Osteocyte (in vitro differentiated cells): ENCODE data around the gene RNF34. TPM values are rescaled to one million over a fixed set of nuclear protein-coding genes. Genes with fewer than 3 reads are reported as not detected.
"Not testable (repeated sequence)": the region's sequence is repeated elsewhere in the genome, so short reads cannot be mapped to it uniquely, and the experiment has no call there.

Source experiments
- DNase-seq: peaks from one replicate; pipeline ENCODE4 v3.0.0; 2021; ENCODE audit warnings: mixed read lengths; ENCODE audit not compliant: unreplicated experiment; ENCODE audit errors: extremely low spot score
- H3K27ac Mint-ChIP-seq: one replicate; pipeline ENCODE4 v1.8.0; 2021; ENCODE audit warnings: mild to moderate bottlenecking, mixed read lengths; ENCODE audit not compliant: unreplicated experiment
- H3K27me3 Mint-ChIP-seq: one replicate; pipeline ENCODE4 v1.8.0; 2021; ENCODE audit warnings: mixed read lengths; ENCODE audit not compliant: unreplicated experiment
- H3K36me3 Mint-ChIP-seq: one replicate; pipeline ENCODE4 v1.8.0; 2021; ENCODE audit warnings: mixed read lengths; ENCODE audit not compliant: unreplicated experiment
- H3K4me1 Mint-ChIP-seq: one replicate; pipeline ENCODE4 v1.8.0; 2021; ENCODE audit warnings: mixed read lengths; ENCODE audit not compliant: unreplicated experiment
- H3K4me3 Mint-ChIP-seq: one replicate; pipeline ENCODE4 v1.8.0; 2021; ENCODE audit warnings: mild to moderate bottlenecking, moderate library complexity, mixed read lengths; ENCODE audit not compliant: unreplicated experiment
- H3K9me3 Mint-ChIP-seq: one replicate; pipeline ENCODE4 v1.8.0; 2021; ENCODE audit warnings: mixed read lengths; ENCODE audit not compliant: unreplicated experiment
- total RNA-seq: library from RNA; stranded (reverse); gene quantifications from 2 replicates; pipeline ENCODE4 v1.2.1, GENCODE V29; 2021
- TF ChIP-seq, protein P1 (sequence below): fragments of 200-600 bp; sonication (generic); IDR thresholded peaks from 2 replicates; pipeline ENCODE4 v1.5.0; 2021; ENCODE audit warnings: antibody characterized with exemption, mild to moderate bottlenecking, moderate library complexity

Gene RNF34
- total RNA-seq, 1 donor from 2014 or later: 39.5 TPM

DNA sequence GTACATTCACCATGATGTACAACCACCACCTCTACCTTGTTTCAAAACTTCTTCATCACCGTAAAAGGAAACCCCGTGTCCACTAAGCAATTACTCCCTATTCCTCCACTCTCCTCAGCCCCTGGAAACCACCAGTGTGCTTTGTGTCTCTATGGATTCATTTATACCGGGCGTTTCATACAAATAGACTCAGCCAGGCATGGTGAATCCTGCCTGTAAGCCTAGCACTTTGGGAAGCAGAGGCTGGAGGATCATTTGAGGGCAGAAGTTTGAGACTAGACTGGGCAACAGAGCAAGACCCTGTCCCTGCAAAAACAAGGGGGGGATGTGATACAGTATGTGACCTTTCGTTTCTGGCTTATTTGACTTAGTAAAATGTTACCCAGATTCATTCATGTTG is 21.2 kb upstream of the RNF34 start:
- peaks cover 10% of the 10 kb centered on the region for H3K27me3 Mint-ChIP-seq
- H3K36me3 Mint-ChIP-seq: no peaks in the 10 kb centered on the region
- no peak overlapping the region for H3K4me3 Mint-ChIP-seq
- H3K4me1 Mint-ChIP-seq: no peaks in the 10 kb centered on the region
- no peak overlapping the region for H3K27ac Mint-ChIP-seq
- DNase-seq: no peak
- no peaks in the 10 kb centered on the region for H3K9me3 Mint-ChIP-seq
- TF ChIP-seq, protein P1, sequence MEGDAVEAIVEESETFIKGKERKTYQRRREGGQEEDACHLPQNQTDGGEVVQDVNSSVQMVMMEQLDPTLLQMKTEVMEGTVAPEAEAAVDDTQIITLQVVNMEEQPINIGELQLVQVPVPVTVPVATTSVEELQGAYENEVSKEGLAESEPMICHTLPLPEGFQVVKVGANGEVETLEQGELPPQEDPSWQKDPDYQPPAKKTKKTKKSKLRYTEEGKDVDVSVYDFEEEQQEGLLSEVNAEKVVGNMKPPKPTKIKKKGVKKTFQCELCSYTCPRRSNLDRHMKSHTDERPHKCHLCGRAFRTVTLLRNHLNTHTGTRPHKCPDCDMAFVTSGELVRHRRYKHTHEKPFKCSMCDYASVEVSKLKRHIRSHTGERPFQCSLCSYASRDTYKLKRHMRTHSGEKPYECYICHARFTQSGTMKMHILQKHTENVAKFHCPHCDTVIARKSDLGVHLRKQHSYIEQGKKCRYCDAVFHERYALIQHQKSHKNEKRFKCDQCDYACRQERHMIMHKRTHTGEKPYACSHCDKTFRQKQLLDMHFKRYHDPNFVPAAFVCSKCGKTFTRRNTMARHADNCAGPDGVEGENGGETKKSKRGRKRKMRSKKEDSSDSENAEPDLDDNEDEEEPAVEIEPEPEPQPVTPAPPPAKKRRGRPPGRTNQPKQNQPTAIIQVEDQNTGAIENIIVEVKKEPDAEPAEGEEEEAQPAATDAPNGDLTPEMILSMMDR: no peak

DNA sequence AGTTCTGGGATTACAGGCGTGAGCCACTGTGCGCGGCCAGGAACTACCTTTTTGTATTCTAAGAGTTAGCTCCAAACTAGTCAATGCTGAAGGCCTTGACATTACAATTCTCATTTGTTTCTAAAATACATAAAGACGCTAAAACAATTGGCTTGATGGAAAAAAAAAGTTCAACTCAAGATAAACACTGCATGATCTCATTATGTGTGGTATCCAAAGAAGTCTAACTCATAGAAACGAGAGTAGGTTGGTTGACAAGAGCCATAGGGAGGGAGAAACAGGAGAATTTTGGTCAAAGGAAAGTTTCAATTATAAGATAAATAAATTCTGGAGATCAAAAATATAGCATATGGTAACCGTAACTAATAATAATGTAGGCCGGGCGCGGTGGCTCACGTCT is 20.0 kb upstream of the RNF34 start:
- Mint-ChIP-seq H3K9me3 (no peaks in the 10 kb centered on the region), H3K4me1 (no peaks in the 10 kb centered on the region), H3K27me3 (peaks cover 10% of the 10 kb centered on the region), H3K36me3 (no peaks in the 10 kb centered on the region), H3K27ac (no peak overlapping the region), H3K4me3 (no peak overlapping the region)
- DNase-seq: no peak
- TF ChIP-seq, protein P1: no peak

DNA sequence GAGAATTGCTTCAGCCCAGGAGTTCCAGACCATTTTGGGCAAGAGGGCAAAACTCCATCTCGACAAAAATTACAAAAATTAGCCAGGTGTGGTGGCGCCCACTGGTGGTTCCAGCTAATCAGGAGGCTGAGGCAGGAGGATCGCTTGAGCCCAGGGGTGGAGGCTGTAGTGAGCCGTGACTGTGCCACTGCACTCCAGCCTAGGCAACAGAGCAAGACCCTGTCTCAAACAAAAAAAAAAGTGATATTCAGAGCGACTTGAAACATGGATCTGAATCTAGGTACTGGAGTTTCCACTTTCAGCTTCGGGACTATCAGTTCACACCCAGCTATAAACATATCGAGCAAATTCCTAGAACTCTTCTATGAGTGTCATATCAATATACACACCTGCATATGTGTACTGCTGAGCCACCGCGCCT is 16.3 kb upstream of the RNF34 start:
- DNase-seq: no peak
- TF ChIP-seq, protein P1: peak; percentile 26
- H3K4me3 Mint-ChIP-seq: no peak overlapping the region

DNA sequence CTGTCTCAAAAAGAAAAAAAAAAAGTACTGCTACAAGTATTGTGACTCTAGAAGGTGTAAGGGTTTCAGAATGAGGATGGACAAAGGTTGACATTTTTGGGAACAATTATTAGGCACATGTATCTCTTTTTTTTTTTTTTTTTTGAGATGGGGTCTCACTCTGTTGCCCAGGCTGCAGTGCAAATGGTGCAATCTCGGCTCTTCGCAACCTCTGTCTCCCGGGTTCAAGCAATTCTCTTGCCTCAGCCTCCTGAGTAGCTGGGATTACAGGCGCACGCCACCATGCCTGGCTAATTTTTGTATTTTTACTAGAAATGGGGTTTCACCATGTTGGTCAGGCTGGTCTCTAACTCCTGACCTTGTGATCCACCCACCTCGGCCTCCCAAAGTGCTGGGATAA is 15.0 kb upstream of the RNF34 start:
- DNase-seq, H3K4me1 Mint-ChIP-seq, H3K36me3 Mint-ChIP-seq, H3K27me3 Mint-ChIP-seq, H3K9me3 Mint-ChIP-seq, H3K4me3 Mint-ChIP-seq, H3K27ac Mint-ChIP-seq: not testable (repeated sequence)

More for the DNA sequence above, 16.3 kb upstream of the RNF34 start:
- Mint-ChIP-seq H3K27ac (no peak overlapping the region), H3K9me3 (no peaks in the 10 kb centered on the region), H3K36me3 (no peaks in the 10 kb centered on the region), H3K4me1 (no peaks in the 10 kb centered on the region), H3K27me3 (peaks cover 2% of the 10 kb centered on the region)

DNA sequence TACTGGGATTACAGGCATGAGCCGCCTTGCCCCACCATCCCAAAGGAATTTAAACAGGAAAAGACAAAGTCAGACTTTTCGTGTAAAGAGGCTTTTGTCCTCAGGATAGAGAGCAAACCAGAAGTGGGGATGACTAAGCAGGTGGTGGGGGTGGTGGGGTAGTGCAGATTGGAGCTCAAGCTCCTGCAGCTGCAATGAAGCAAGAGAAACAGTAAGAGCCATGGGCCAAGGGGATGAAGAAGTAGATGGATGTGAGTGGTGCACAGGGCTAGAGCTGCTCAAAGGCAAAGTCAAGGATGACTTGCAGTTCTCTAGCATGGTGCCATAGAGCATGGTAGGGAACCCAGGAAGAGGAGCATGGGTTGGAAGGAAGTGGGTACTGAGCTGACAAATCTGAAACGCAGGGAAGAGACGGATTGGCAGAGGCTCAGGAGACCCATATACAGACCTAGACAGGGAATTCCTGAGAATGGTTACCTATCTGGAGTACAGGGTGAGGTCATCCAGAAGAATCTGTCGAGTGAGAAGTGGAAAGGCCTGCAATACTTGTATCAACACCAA is 11.4 kb upstream of the RNF34 start:
- no peak for DNase-seq
- no peaks in the 10 kb centered on the region for H3K9me3 Mint-ChIP-seq

More for the DNA sequence above, 11.4 kb upstream of the RNF34 start:
- no peaks in the 10 kb centered on the region for H3K27me3 Mint-ChIP-seq
- no peak overlapping the region for H3K27ac Mint-ChIP-seq
- H3K4me1 Mint-ChIP-seq: no peaks in the 10 kb centered on the region
- H3K4me3 Mint-ChIP-seq: no peak overlapping the region
- H3K36me3 Mint-ChIP-seq: no peaks in the 10 kb centered on the region
- TF ChIP-seq, protein P1: no peak
